SK-N-SH (cell line): Measurements from ENCODE around the gene GALNT13. TPM values are rescaled to one million over a fixed set of nuclear protein-coding genes. Genes with fewer than 3 reads are reported as not detected.

Source experiments
- CTCF ChIA-PET: fragments of 300-600, 350-600 bp; formaldehyde crosslinking; extraction: SDS; loops from one replicate; lab custom pipeline; 2021; lab: Yijun Ruan, JAX
- POLR2A ChIA-PET: fragments of 350-600 bp; sonication (Branson Sonifier 250); formaldehyde crosslinking; extraction: SDS; loops from one replicate; lab custom pipeline; 2020; ENCODE audit warnings: antibody characterized with exemption, inconsistent platforms; lab: Yijun Ruan, JAX
- DNase-seq: peaks from one replicate; pipeline ENCODE4 v3.0.0; 2012
- H2AFZ ChIP-seq: fragments of 200-600 bp; sonication (generic); 2 replicates; pipeline ENCODE4 v1.8.1; 2016; ENCODE audit warnings: antibody characterized with exemption, mild to moderate bottlenecking, low read depth
- H3F3A ChIP-seq: fragments of 200-600 bp; sonication (generic); replicated peaks from 2 replicates; pipeline ENCODE3; 2016; ENCODE audit warnings: antibody characterized with exemption, mild to moderate bottlenecking; ENCODE audit not compliant: insufficient read depth
- H3K27ac ChIP-seq, 2 experiments: fragments of 200-500 bp in 1 of 2; fragments of 200-600 bp in 1 of 2; sonication (Bioruptor generic) in 1 of 2; sonication (generic), shearing (Covaris generic) in 1 of 2; 2 replicates each; pipeline versions ENCODE4 v1.5.1 to v1.6.1; 2014 to 2016; ENCODE audit warnings: low read depth in 2 of 2, inconsistent platforms in 1 of 2, low read length in 1 of 2, mild to moderate bottlenecking in 1 of 2, mixed read lengths in 1 of 2
- H3K27me3 ChIP-seq: fragments of 200-600 bp; sonication (generic), shearing (Covaris generic); 2 replicates; pipeline ENCODE4 v1.6.1; 2016; ENCODE audit warnings: mixed run types; ENCODE audit not compliant: insufficient read depth
- H3K36me3 ChIP-seq, 2 experiments: fragments of 200-500 bp in 1 of 2; fragments of 200-600 bp in 1 of 2; sonication (Bioruptor generic) in 1 of 2; sonication (generic) in 1 of 2; replicated peaks in 1 of 2; 2 replicates each; pipeline versions ENCODE3 to v1.5.1; 2014 to 2016; ENCODE audit warnings: low read length in 1 of 2, mild to moderate bottlenecking in 1 of 2; ENCODE audit not compliant: insufficient read depth in 2 of 2, control insufficient read depth in 1 of 2
- H3K4me1 ChIP-seq, 2 experiments: fragments of 200-500 bp in 1 of 2; fragments of 200-600 bp in 1 of 2; sonication (Bioruptor generic) in 1 of 2; sonication (generic), shearing (Covaris generic) in 1 of 2; 2 replicates each; pipeline versions ENCODE4 v1.5.1 to v1.6.1; 2014 to 2016; ENCODE audit warnings: low read depth in 1 of 2, low read length in 1 of 2, mixed run types in 1 of 2; ENCODE audit not compliant: insufficient read depth in 2 of 2, control insufficient read depth in 1 of 2
- H3K4me2 ChIP-seq: fragments of 200-600 bp; sonication (generic), shearing (Covaris generic); 2 replicates; pipeline ENCODE4 v1.6.1; 2017; ENCODE audit warnings: mixed run types
- H3K4me3 ChIP-seq, 2 experiments: fragments of 200-500 bp in 1 of 2; fragments of 200-600 bp in 1 of 2; sonication (Bioruptor generic) in 1 of 2; sonication (generic), shearing (Covaris generic) in 1 of 2; 2 replicates each; pipeline versions ENCODE4 v1.5.1 to v1.8.1; 2014 to 2016; ENCODE audit warnings: low read depth in 2 of 2, inconsistent platforms in 1 of 2, low read length in 1 of 2, mild to moderate bottlenecking in 1 of 2, mixed read lengths in 1 of 2, moderate library complexity in 1 of 2
- H3K79me2 ChIP-seq: fragments of 200-600 bp; sonication (generic); 2 replicates; pipeline ENCODE4 v1.8.1; 2017; ENCODE audit warnings: mild to moderate bottlenecking; ENCODE audit not compliant: insufficient read depth
- H3K9ac ChIP-seq: fragments of 200-600 bp; sonication (generic); 2 replicates; pipeline ENCODE4 v1.6.1; 2017; ENCODE audit warnings: mixed run types
- H3K9me2 ChIP-seq: fragments of 200-600 bp; sonication (generic); 2 replicates; pipeline ENCODE4 v1.6.1; 2017; ENCODE audit warnings: mixed run types
- H3K9me3 ChIP-seq: fragments of 200-600 bp; sonication (generic); 2 replicates; pipeline ENCODE4 v1.6.1; 2017; ENCODE audit warnings: mixed run types, mild to moderate bottlenecking, moderate library complexity
- H4K20me1 ChIP-seq: fragments of 200-600 bp; sonication (generic); 2 replicates; pipeline ENCODE4 v1.6.1; 2017; ENCODE audit warnings: mild to moderate bottlenecking, mixed run types; ENCODE audit not compliant: insufficient read depth
- CHD2 ChIP-seq: fragments of 150-350 bp; IDR thresholded peaks from 2 replicates; pipeline ENCODE4 v1.6.1; 2018; ENCODE audit warnings: low read length; ENCODE audit not compliant: partially characterized antibody
- FOXM1 ChIP-seq: IDR thresholded peaks from 2 replicates; pipeline ENCODE4 v1.4.0; 2012; ENCODE audit warnings: low read depth, mild to moderate bottlenecking
- GATA2 ChIP-seq: sonication (generic); formaldehyde crosslinking; IDR thresholded peaks from 2 replicates; pipeline ENCODE4 v1.5.0; 2020; ENCODE audit warnings: mild to moderate bottlenecking, missing genetic modification reagents
- MXI1 ChIP-seq: IDR thresholded peaks from 2 replicates; pipeline ENCODE4 v1.6.1; 2012; ENCODE audit warnings: mild to moderate bottlenecking, low read depth, low read length, improper control_type of control experiment
- NRF1 ChIP-seq: IDR thresholded peaks from 2 replicates; pipeline ENCODE4 v1.6.1; 2012; ENCODE audit warnings: low read depth, mild to moderate bottlenecking, low read length
- POLR2AphosphoS5 ChIP-seq: IDR thresholded peaks from 2 replicates; pipeline ENCODE4 v1.6.1; 2012; ENCODE audit warnings: low read depth, low read length
- RAD21 ChIP-seq: IDR thresholded peaks from 2 replicates; pipeline ENCODE4 v1.6.1; 2012; ENCODE audit warnings: mild to moderate bottlenecking, low read length
- RFX5 ChIP-seq: IDR thresholded peaks from 2 replicates; pipeline ENCODE4 v1.6.1; 2012; ENCODE audit warnings: mild to moderate bottlenecking, improper control_type of control experiment, low read length
- RXRA ChIP-seq: IDR thresholded peaks from 2 replicates; pipeline ENCODE4 v1.4.0; 2012; ENCODE audit warnings: low read depth, mild to moderate bottlenecking, borderline replicate concordance
- SMC3 ChIP-seq: IDR thresholded peaks from 2 replicates; pipeline ENCODE4 v1.6.1; 2012; ENCODE audit warnings: low read depth, low read length, improper control_type of control experiment
- TEAD4 ChIP-seq: IDR thresholded peaks from 2 replicates; pipeline ENCODE4 v1.4.0; 2012; ENCODE audit warnings: mild to moderate bottlenecking, borderline replicate concordance; ENCODE audit not compliant: insufficient read depth
- YY1 ChIP-seq: IDR thresholded peaks from 2 replicates; pipeline ENCODE4 v1.4.0; 2012; ENCODE audit warnings: low read depth, mild to moderate bottlenecking
- WGBS: methylation state at CpG from one replicate; pipeline ENCODE4 v1.1.6; 2017; ENCODE audit warnings: low lambda C conversion rate; 5-methylcytosine and 5-hydroxymethylcytosine counted together
- polyA plus RNA-seq, 3 experiments: library from polyadenylated mRNA; depleted of rRNA; stranded (reverse); fragments of >200 nt; gene quantifications; 2 replicates each; pipeline ENCODE4 v1.2.3, GENCODE V29; 2012
- TF ChIP-seq, protein P1 (sequence below): IDR thresholded peaks from 2 replicates; pipeline ENCODE4 v1.4.0; 2012; ENCODE audit warnings: low read depth, borderline replicate concordance
- TF ChIP-seq, protein P2 (sequence below): fragments of 200-600 bp; sonication (generic); IDR thresholded peaks from 2 replicates; pipeline ENCODE4 v1.6.1; 2017; ENCODE audit warnings: antibody characterized with exemption, mild to moderate bottlenecking, moderate library complexity
- TF ChIP-seq, protein P3 (sequence below): fragments of 150-350 bp; IDR thresholded peaks from 2 replicates; pipeline ENCODE4 v1.6.1; 2017; ENCODE audit warnings: antibody characterized with exemption, low read length, low read depth, borderline replicate concordance
- TF ChIP-seq, protein P4 (sequence below): IDR thresholded peaks from 2 replicates; pipeline ENCODE4 v1.4.0; 2012; ENCODE audit warnings: low read depth

GALNT13 gene
- polyA plus RNA-seq, 1 of the 3 experiments (the other 2 are of a cell fraction): 0.33 TPM

DNA sequence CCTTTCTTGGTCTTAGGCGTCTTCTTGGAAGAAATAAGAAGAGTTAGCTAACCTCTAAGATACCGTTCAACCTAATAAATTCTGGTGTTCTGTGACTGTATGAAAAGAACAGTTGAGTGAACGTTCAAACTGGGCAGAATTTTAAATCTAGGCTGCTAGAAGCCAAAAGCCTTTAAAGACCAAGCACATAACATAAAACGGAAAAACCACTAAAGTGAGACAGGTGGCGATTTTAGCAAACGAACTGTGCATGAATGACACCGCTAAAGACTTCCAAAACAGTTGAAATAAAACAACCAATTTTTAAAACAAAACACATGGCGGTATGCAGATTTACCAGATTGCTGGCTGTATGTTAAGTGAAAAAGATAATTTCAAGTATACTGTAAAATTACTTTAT, 73.1 kb downstream of the GALNT13 start:
- H3K9me2 ChIP-seq: no peaks in the 10 kb centered on the region
- H3K9me3 ChIP-seq: no peaks in the 10 kb centered on the region
- TF ChIP-seq SMC3 (no peak), GATA2 (CRISPR knock-in tag) (no peak), CHD2 (no peak), FOXM1 (no peak), RAD21 (no peak), YY1 (no peak), MXI1 (no peak), RFX5 (no peak), POLR2AphosphoS5 (no peak), NRF1 (no peak), RXRA (no peak), TEAD4 (no peak)
- TF ChIP-seq, protein P1, sequence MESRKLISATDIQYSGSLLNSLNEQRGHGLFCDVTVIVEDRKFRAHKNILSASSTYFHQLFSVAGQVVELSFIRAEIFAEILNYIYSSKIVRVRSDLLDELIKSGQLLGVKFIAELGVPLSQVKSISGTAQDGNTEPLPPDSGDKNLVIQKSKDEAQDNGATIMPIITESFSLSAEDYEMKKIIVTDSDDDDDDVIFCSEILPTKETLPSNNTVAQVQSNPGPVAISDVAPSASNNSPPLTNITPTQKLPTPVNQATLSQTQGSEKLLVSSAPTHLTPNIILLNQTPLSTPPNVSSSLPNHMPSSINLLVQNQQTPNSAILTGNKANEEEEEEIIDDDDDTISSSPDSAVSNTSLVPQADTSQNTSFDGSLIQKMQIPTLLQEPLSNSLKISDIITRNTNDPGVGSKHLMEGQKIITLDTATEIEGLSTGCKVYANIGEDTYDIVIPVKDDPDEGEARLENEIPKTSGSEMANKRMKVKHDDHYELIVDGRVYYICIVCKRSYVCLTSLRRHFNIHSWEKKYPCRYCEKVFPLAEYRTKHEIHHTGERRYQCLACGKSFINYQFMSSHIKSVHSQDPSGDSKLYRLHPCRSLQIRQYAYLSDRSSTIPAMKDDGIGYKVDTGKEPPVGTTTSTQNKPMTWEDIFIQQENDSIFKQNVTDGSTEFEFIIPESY: no peak
- TF ChIP-seq, protein P2, sequence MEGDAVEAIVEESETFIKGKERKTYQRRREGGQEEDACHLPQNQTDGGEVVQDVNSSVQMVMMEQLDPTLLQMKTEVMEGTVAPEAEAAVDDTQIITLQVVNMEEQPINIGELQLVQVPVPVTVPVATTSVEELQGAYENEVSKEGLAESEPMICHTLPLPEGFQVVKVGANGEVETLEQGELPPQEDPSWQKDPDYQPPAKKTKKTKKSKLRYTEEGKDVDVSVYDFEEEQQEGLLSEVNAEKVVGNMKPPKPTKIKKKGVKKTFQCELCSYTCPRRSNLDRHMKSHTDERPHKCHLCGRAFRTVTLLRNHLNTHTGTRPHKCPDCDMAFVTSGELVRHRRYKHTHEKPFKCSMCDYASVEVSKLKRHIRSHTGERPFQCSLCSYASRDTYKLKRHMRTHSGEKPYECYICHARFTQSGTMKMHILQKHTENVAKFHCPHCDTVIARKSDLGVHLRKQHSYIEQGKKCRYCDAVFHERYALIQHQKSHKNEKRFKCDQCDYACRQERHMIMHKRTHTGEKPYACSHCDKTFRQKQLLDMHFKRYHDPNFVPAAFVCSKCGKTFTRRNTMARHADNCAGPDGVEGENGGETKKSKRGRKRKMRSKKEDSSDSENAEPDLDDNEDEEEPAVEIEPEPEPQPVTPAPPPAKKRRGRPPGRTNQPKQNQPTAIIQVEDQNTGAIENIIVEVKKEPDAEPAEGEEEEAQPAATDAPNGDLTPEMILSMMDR: no peak
- TF ChIP-seq, protein P3, sequence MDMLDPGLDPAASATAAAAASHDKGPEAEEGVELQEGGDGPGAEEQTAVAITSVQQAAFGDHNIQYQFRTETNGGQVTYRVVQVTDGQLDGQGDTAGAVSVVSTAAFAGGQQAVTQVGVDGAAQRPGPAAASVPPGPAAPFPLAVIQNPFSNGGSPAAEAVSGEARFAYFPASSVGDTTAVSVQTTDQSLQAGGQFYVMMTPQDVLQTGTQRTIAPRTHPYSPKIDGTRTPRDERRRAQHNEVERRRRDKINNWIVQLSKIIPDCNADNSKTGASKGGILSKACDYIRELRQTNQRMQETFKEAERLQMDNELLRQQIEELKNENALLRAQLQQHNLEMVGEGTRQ: no peak
- TF ChIP-seq, protein P4, sequence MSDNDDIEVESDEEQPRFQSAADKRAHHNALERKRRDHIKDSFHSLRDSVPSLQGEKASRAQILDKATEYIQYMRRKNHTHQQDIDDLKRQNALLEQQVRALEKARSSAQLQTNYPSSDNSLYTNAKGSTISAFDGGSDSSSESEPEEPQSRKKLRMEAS: no peak
- TF ChIP-seq, all 33 proteins: peak for 0
- no peaks in the 10 kb centered on the region; a peak in 1 of 4 replicates for H3K4me1 ChIP-seq
- H3F3A ChIP-seq: no peaks in the 10 kb centered on the region
- no peak overlapping the region for H2AFZ ChIP-seq
- POLR2A ChIA-PET: no interaction called here
- DNase-seq: no peak
- no peak overlapping the region for H3K4me3 ChIP-seq
- WGBS: 55% methylated on average over 8 of the region's 8 CpGs
- H3K27ac ChIP-seq: no peak overlapping the region
- H3K36me3 ChIP-seq: no peaks in the 10 kb centered on the region
- CTCF ChIA-PET: no interaction called here
- H3K4me2 ChIP-seq: no peak overlapping the region
- H3K9ac ChIP-seq: no peak overlapping the region
- H3K79me2 ChIP-seq: no peaks in the 10 kb centered on the region
- H3K27me3 ChIP-seq: no peaks in the 10 kb centered on the region
- H4K20me1 ChIP-seq: no peaks in the 10 kb centered on the region
